Liver (tissue), 9 donors: ENCODE data around the gene UGT1A4. TPM values are rescaled to one million over a fixed set of nuclear protein-coding genes. Genes with fewer than 3 reads are reported as not detected.
A peak's percentile ranks its signal among the peaks of the same experiment; 100 is the strongest.

Experiments used
- DNase-seq: peaks from one replicate; pipeline ENCODE4 v3.0.0-alpha.2; 2017; ENCODE audit warnings: low spot score
- H3K27ac ChIP-seq, 2 donors: one replicate each; pipeline ENCODE4 v1.7.0; 2013; ENCODE audit warnings: inconsistent platforms in 2 of 2, low read length in 2 of 2, control low read depth in 1 of 2, low read depth in 1 of 2, mild to moderate bottlenecking in 1 of 2
- H3K27me3 ChIP-seq, 4 donors: one replicate each; pipeline versions ENCODE4 v1.6.1 to v1.7.0; 2013; ENCODE audit warnings: low read length in 3 of 4, inconsistent platforms in 1 of 4, mild to moderate bottlenecking in 1 of 4, moderate library complexity in 1 of 4; ENCODE audit not compliant: control insufficient read depth in 4 of 4, insufficient read depth in 4 of 4
- H3K36me3 ChIP-seq, 4 donors: one replicate each; pipeline versions ENCODE4 v1.6.1 to v1.7.0; 2013; ENCODE audit warnings: low read length in 3 of 4, mild to moderate bottlenecking in 3 of 4, low read depth in 1 of 4, moderate library complexity in 1 of 4; ENCODE audit not compliant: control insufficient read depth in 4 of 4, insufficient read depth in 3 of 4
- H3K4me1 ChIP-seq, 4 donors: one replicate each; pipeline versions ENCODE4 v1.6.1 to v1.7.0; 2013; ENCODE audit warnings: low read length in 3 of 4, mild to moderate bottlenecking in 3 of 4, moderate library complexity in 1 of 4; ENCODE audit not compliant: control insufficient read depth in 4 of 4, insufficient read depth in 4 of 4
- H3K4me3 ChIP-seq, 3 donors: one replicate each; pipeline versions ENCODE4 v1.6.1 to v1.7.0; 2013; ENCODE audit warnings: low read length in 3 of 3, control low read depth in 1 of 3, low read depth in 1 of 3, mild to moderate bottlenecking in 1 of 3
- H3K9ac ChIP-seq, 2 donors: one replicate each; pipeline ENCODE4 v1.7.0; 2013; ENCODE audit warnings: low read length in 2 of 2, mild to moderate bottlenecking in 2 of 2, moderate library complexity in 2 of 2, control low read depth in 1 of 2, low read depth in 1 of 2
- H3K9me3 ChIP-seq, 4 donors: one replicate each; pipeline versions ENCODE4 v1.6.1 to v1.7.0; 2013; ENCODE audit warnings: low read length in 3 of 4; ENCODE audit not compliant: control insufficient read depth in 4 of 4
- ATF3 ChIP-seq: IDR thresholded peaks from 2 replicates; pipeline ENCODE4 v1.6.1; 2016; ENCODE audit warnings: antibody characterized with exemption
- EGR1 ChIP-seq, 2 donors: IDR thresholded peaks; 2 replicates each; pipeline ENCODE4 v1.6.1; 2016 to 2018; ENCODE audit warnings: antibody characterized with exemption in 2 of 2, low read depth in 2 of 2
- FOXA1 ChIP-seq: IDR thresholded peaks from 2 replicates; pipeline ENCODE4 v1.6.1; 2016; ENCODE audit warnings: antibody characterized with exemption
- FOXA2 ChIP-seq: IDR thresholded peaks from 2 replicates; pipeline ENCODE4 v1.6.1; 2016; ENCODE audit warnings: antibody characterized with exemption
- GABPA ChIP-seq, 2 donors: IDR thresholded peaks in 1 of 2; conservative IDR thresholded peaks in 1 of 2; 2 replicates each; pipeline ENCODE4 v1.6.1; 2016; ENCODE audit warnings: antibody characterized with exemption in 2 of 2, mild to moderate bottlenecking in 1 of 2, moderate library complexity in 1 of 2
- HNF4G ChIP-seq: IDR thresholded peaks from 2 replicates; pipeline ENCODE4 v1.6.1; 2016; ENCODE audit warnings: antibody characterized with exemption
- JUND ChIP-seq, 2 donors: IDR thresholded peaks; 2 replicates each; pipeline ENCODE4 v1.6.1; 2016; ENCODE audit warnings: antibody characterized with exemption in 2 of 2
- MAX ChIP-seq: IDR thresholded peaks from 2 replicates; pipeline ENCODE4 v1.6.1; 2016; ENCODE audit warnings: antibody characterized with exemption
- NR2F2 ChIP-seq: IDR thresholded peaks from 2 replicates; pipeline ENCODE4 v1.6.1; 2016; ENCODE audit warnings: antibody characterized with exemption
- RAD21 ChIP-seq, 2 donors: IDR thresholded peaks; 2 replicates each; pipeline ENCODE4 v1.6.1; 2016; ENCODE audit warnings: antibody characterized with exemption in 2 of 2, mild to moderate bottlenecking in 2 of 2
- RXRA ChIP-seq, 2 donors: IDR thresholded peaks; 2 replicates each; pipeline ENCODE4 v1.6.1; 2017 to 2018; ENCODE audit warnings: antibody characterized with exemption in 2 of 2, mild to moderate bottlenecking in 1 of 2
- SP1 ChIP-seq: IDR thresholded peaks from 2 replicates; pipeline ENCODE4 v1.6.1; 2018; ENCODE audit warnings: antibody characterized with exemption, mild to moderate bottlenecking
- TAF1 ChIP-seq: conservative IDR thresholded peaks from 2 replicates; pipeline ENCODE4 v1.6.1; 2016; ENCODE audit warnings: antibody characterized with exemption, mild to moderate bottlenecking
- YY1 ChIP-seq: IDR thresholded peaks from 2 replicates; pipeline ENCODE4 v1.6.1; 2016; ENCODE audit warnings: antibody characterized with exemption, mild to moderate bottlenecking
- ZBTB33 ChIP-seq: IDR thresholded peaks from 2 replicates; pipeline ENCODE4 v1.6.1; 2016; ENCODE audit warnings: antibody characterized with exemption
- WGBS: extraction: QIAGEN DNeasy Blood & Tissue Kit; methylation state at CpG from one replicate; pipeline ENCODE4 v1.1.7; 2013; 5-methylcytosine and 5-hydroxymethylcytosine counted together
- polyA plus RNA-seq, 2 donors: library from polyadenylated mRNA; stranded (reverse) in 1 of 2; unstranded in 1 of 2; fragments of 200-250 nt in 1 of 2; fragments of >200 nt in 1 of 2; fragmentation: Nextera tagmentation in 1 of 2; extraction: Ambion mirVana in 1 of 2; gene quantifications; one replicate each; pipeline versions ENCODE4 v1.2.1 to v1.2.3, GENCODE V29; 2013 to 2015
- total RNA-seq, 2 donors: library from RNA; depleted of rRNA; stranded (reverse); fragments of >200 nt; gene quantifications; one replicate each; pipeline ENCODE4 v1.2.3, GENCODE V29; 2014
- TF ChIP-seq, protein P1 (sequence below): IDR thresholded peaks from 2 replicates; pipeline ENCODE4 v1.6.1; 2016; ENCODE audit warnings: antibody characterized with exemption, mild to moderate bottlenecking
- donor health status: healthy.
- donor health status: healthy.
- donor health status: healthy.
- donor health status: healthy.
- donor health status: healthy.

UGT1A4 gene
- total and polyA plus RNA-seq, 4 donors, result 103 to 446 (median 136) TPM; not detected in 1

DNA sequence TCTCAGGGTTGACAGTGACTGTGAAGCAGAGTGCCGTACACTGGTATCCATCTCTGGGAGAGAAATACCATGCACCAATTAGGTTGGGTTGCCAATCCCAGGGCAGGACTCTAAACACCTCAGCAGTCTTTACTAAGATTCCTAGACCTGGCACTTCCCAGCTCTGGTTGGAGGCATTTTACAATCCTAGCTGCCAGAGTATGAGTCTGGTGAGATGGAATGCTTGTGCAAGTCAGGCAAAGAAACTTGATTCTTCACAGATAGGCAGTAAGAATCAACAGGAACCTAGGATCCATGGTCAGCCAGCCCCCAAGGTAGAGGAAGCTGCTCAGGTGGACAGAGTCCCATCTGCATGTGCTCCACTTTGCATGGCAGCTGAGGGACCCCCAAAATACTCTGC is 11.8 kb upstream of the UGT1A4 start:
- no peak overlapping the region for H3K4me3 ChIP-seq
- H3K27me3 ChIP-seq, result no peaks in the 10 kb centered on the region
- no peaks in the 10 kb centered on the region for H3K36me3 ChIP-seq
- 2% methylated on average over 1 of the region's 1 CpG for WGBS
- no peak overlapping the region for H3K9ac ChIP-seq
- H3K27ac ChIP-seq, result peak overlapping the region; percentile 80 to 87
- H3K9me3 ChIP-seq, result no peaks in the 10 kb centered on the region
- H3K4me1 ChIP-seq, result peaks cover 19 to 41% (median 29%) of the 10 kb centered on the region in 4 donors
- no peak for TF ChIP-seq HNF4G
- TF ChIP-seq TAF1, result no peak
- no peak for TF ChIP-seq RXRA (IDR thresholded peaks at IDR 0.05)
- TF ChIP-seq, protein P1, sequence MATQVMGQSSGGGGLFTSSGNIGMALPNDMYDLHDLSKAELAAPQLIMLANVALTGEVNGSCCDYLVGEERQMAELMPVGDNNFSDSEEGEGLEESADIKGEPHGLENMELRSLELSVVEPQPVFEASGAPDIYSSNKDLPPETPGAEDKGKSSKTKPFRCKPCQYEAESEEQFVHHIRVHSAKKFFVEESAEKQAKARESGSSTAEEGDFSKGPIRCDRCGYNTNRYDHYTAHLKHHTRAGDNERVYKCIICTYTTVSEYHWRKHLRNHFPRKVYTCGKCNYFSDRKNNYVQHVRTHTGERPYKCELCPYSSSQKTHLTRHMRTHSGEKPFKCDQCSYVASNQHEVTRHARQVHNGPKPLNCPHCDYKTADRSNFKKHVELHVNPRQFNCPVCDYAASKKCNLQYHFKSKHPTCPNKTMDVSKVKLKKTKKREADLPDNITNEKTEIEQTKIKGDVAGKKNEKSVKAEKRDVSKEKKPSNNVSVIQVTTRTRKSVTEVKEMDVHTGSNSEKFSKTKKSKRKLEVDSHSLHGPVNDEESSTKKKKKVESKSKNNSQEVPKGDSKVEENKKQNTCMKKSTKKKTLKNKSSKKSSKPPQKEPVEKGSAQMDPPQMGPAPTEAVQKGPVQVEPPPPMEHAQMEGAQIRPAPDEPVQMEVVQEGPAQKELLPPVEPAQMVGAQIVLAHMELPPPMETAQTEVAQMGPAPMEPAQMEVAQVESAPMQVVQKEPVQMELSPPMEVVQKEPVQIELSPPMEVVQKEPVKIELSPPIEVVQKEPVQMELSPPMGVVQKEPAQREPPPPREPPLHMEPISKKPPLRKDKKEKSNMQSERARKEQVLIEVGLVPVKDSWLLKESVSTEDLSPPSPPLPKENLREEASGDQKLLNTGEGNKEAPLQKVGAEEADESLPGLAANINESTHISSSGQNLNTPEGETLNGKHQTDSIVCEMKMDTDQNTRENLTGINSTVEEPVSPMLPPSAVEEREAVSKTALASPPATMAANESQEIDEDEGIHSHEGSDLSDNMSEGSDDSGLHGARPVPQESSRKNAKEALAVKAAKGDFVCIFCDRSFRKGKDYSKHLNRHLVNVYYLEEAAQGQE, result no peak
- TF ChIP-seq YY1, result no peak
- TF ChIP-seq SP1, result no peak
- TF ChIP-seq NR2F2, result no peak
- DNase-seq, result no peak

GRCh38 chr2:233707940-233708644 is 10.4 kb upstream of the UGT1A4 start:
- Histone ChIP-seq H3K4me3 (no peak overlapping the region), H3K9me3 (no peaks in the 10 kb centered on the region), H3K36me3 (no peaks in the 10 kb centered on the region), H3K4me1 (peaks cover 19 to 43% (median 29%) of the 10 kb centered on the region in 4 donors), H3K27ac (no peak overlapping the region), H3K27me3 (no peaks in the 10 kb centered on the region), H3K9ac (no peak overlapping the region)
- WGBS, result 78% methylated on average over 10 of the region's 10 CpGs
- TF ChIP-seq FOXA2 (no peak), GABPA (IDR thresholded peaks at IDR 0.05 in 1 of 2, conservative IDR thresholded peaks at IDR 0.05 in 1 of 2) (no peak), RAD21 (IDR thresholded peaks at IDR 0.05) (no peak), RXRA (IDR thresholded peaks at IDR 0.05) (no peak), ATF3 (no peak), TAF1 (no peak), JUND (IDR thresholded peaks at IDR 0.05) (no peak), MAX (no peak), ZBTB33 (no peak), SP1 (no peak), EGR1 (IDR thresholded peaks at IDR 0.05; ENCODE audit: low read depth in 2 of 2) (no peak), FOXA1 (no peak)
- no peak for DNase-seq
